Sciatic nerve (tissue), 2 donors: ENCODE data around the gene PTPRF. TPM values are rescaled to one million over a fixed set of nuclear protein-coding genes. Genes with fewer than 3 reads are reported as not detected.

Experiments
- ATAC-seq: fragments of 200-7000 bp; cut with Tn5 transposase; one replicate; pipeline ENCODE4 v1.9.1; 2020; ENCODE audit warnings: mild to moderate bottlenecking, moderate library complexity
- DNase-seq: peaks from one replicate; pipeline ENCODE4 v3.0.0-alpha.2; 2020; ENCODE audit warnings: low spot score
- intact Hi-C: fragments of 100-400 bp; cut with DNase I; formaldehyde crosslinking; loops from one replicate; pipeline ENCODE4 v1.14.2; 2022
- total RNA-seq: library from RNA; stranded (reverse); fragmentation: NEBNext Ultra II Directional; extraction: Animal tissue kit (Norgen Biotek cat#: 25700); gene quantifications from one replicate; pipeline ENCODE4 v1.2.1, GENCODE V29; 2021
- donor health status: DM: no; HTN: no; CAD: no.
- donor health status: DM: no; HTN: no; CAD: no.

PTPRF gene
- total RNA-seq, 1 donor from 2014 or later = 180 TPM

DNA sequence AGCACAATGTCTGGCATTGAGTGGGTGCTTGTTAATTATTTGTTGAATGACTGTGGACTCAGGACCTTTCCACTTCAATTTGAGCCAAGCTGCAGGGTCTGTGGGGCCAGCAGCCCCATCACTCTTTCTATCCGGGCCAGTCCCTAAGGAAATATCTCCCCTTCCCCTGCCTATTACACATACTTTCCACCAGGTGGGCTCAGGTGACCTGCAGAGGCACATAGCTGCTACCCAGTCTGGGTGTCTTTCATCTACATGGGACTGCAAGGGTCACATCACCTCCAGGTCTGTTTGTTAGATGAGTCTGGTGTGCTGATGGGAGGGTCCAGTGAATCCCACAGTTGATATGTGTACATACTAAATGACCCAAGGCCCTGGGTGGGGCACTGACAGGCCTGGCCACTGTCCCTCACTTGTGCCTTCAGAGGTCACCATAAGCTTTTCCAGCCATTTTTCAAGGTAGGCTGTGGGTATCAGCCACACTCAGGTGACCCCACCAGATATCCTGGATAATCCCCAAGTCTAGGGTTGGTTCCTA lies 59.8 kb downstream of the PTPRF start:
- ATAC-seq (no peak), DNase-seq (no peak)
- intact Hi-C loops = no loop called here

DNA sequence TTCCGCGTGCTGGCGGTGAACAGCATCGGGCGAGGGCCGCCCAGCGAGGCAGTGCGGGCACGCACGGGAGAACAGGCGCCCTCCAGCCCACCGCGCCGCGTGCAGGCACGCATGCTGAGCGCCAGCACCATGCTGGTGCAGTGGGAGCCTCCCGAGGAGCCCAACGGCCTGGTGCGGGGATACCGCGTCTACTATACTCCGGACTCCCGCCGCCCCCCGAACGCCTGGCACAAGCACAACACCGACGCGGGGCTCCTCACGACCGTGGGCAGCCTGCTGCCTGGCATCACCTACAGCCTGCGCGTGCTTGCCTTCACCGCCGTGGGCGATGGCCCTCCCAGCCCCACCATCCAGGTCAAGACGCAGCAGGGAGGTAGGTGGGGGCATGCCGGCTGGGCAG lies 60.5 kb downstream of the PTPRF start:
- ATAC-seq = no peak
- DNase-seq = no peak
- intact Hi-C loops = no loop called here

DNA sequence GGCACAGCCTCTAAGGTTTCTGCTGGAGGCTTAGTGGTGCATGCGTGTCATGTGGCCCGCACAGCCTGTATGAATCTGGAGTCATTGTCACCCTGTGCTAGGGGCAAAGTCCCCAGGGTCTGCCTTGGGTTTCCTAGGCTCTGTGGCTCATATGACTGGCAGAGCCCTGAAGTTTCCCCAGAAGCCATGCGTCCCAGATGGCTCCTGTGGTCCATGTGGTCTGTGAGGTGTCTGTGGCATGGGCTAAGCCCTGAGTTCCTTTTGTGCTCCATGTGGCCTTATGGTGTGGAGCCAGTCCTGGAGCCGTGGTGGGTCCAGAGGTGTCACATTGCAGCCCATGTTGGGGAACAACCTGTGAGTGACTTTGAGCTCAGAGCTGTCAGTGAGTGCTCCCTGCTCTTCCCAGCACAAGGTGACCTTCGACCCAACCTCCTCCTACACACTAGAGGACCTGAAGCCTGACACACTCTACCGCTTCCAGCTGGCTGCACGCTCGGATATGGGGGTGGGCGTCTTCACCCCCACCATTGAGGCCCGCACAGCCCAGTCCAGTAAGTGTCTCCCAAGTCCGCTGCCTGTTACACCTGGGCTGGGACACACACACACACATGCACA lies 61.5 kb downstream of the PTPRF start:
- intact Hi-C loops = no loop called here

DNA sequence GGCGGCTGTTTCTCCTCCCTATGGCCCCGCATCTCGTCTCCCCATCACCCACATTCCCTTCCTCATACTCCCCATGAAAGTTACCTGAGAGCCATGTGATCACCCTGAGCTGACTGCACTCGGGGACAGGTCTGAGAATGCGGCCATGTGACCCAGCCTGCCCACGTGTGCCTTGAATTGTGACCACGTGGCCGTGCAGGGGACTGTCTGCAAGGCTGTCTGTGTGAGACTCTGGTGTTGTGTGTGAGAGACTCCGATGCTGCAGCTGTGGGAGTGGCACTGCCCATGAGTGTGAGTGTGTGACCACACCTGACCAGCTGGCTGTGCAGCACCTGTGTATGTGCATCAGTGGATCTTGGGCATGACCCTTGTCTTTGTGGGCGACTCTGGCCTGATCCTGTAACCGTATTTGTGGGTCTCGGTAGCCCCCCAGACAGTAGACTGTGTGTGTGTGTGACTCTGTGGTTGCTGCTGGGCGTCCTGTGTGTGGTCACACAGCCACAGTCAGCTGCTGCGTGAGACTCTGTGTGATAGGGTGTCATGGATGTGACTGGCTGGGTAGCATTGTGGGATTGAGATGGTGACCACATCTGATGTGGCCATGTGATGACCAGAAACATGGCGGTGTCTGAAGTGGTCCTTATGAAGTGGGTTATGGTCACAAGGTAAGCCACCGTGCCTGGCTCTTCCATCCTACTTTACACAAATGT lies 62.4 kb downstream of the PTPRF start:
- no peak for ATAC-seq
- intact Hi-C loops = no loop called here

More for the DNA sequence above, 61.5 kb downstream of the PTPRF start:
- no peak for DNase-seq
- ATAC-seq = no peak

DNA sequence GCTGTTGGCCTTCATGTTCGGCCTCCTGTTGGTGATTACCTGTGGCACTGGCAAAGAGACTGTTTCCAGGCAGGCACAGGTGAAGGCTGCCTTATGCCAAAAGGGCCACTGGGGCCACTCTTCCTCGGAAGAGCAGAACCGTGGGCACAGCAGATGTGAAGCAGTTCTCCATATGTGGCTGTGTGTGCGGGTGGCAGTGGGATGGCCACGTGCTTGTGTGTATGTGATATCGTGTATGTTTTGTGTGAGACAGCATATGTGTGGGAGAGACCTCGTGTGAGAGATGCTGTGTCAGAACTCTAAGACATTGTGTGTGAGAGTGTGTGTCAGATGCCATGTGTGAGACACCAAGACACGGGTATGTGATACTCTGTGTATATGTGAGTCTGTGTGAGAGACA lies 65.9 kb downstream of the PTPRF start:
- intact Hi-C loops = no loop called here
- DNase-seq (no peak), ATAC-seq (no peak)

More for the DNA sequence above, 62.4 kb downstream of the PTPRF start:
- DNase-seq = no peak

DNA sequence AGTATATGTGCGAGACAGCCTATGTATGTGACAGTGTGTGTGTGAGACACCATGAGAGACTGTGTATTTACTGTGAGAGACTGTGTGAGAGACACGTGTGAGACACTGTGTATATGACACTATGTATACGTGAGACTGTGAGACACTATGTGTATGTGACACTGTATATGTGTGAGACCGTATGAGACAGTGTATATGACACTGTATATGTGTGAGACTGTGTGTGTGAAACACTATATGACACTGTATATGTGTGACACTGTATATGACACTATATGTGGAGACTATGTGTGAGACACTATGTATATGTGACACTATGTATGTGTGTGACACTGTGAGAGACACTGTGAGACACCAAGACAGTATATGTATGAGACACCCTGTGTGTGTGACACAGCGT lies 66.3 kb downstream of the PTPRF start:
- ATAC-seq (no peak), DNase-seq (no peak)
- intact Hi-C loops = no loop called here

DNA sequence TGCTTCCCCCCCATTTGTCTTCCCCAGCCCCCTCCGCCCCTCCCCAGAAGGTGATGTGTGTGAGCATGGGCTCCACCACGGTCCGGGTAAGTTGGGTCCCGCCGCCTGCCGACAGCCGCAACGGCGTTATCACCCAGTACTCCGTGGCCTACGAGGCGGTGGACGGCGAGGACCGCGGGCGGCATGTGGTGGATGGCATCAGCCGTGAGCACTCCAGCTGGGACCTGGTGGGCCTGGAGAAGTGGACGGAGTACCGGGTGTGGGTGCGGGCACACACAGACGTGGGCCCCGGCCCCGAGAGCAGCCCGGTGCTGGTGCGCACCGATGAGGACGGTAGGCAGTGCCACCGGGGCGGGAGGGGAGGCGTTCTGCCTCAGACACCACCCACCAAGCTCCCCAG lies 67.0 kb downstream of the PTPRF start:
- ATAC-seq (no peak), DNase-seq (no peak)
- intact Hi-C loops = no loop called here

DNA sequence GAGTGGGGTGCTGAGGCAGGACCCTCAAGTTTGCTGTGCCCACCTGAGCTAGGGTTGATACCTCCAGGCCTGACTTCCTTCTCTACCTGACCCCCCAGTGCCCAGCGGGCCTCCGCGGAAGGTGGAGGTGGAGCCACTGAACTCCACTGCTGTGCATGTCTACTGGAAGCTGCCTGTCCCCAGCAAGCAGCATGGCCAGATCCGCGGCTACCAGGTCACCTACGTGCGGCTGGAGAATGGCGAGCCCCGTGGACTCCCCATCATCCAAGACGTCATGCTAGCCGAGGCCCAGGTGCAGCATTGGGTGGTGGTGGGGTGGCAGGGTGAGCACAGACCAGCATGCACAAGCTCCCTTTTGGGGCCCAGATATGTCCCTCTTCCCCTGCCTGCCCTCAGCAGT lies 67.9 kb downstream of the PTPRF start:
- no peak for DNase-seq
- intact Hi-C loops = no loop called here
- no peak for ATAC-seq

DNA sequence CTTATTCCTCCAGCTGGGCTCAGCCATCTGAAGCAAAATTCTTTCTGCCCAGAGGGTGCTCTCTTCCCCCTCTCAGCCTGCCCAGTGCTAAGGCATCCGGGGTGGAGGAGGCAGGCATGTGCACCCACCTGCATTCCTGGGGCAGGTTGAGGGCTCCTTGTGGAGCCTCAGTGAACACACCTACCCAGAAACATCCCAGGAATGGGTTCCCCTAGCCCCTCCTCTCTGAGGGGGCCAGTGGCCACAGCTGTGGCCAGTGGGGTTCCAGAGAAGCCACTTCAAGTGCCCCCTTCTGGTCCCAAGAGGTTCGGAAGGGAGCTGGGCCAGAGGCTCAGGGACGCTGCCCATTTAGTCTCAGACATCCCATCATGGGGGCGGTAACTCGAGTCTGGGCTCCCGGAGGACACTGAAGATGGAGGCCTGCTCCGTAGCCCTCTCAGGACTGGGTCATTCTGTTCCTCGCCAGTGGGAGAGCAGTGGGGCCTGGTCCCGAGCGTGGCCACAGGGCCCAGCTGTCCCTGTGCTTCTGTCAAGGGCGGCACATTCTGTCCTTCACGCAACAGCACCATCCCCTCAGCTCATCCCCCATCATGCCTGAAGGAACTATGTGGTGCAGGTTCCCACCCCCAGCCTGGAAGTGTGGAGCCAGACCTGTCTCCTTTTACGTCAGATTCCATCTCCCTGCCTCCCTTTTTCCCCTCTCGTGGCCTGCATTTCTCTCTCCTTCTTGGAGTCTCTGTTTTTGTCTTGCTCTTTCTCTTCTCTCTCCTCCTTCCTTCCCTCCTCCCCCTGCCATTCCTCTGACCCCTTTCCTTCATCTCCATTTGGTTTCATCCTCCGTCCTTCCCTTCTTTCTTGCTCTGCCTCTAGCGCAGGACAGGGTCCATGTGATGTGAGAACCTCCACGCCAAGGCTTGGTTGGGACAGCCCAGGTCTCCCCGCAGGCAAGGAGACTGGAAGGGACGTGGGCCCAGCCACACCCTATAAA lies 69.6 kb downstream of the PTPRF start:
- intact Hi-C loops = no loop called here

DNA sequence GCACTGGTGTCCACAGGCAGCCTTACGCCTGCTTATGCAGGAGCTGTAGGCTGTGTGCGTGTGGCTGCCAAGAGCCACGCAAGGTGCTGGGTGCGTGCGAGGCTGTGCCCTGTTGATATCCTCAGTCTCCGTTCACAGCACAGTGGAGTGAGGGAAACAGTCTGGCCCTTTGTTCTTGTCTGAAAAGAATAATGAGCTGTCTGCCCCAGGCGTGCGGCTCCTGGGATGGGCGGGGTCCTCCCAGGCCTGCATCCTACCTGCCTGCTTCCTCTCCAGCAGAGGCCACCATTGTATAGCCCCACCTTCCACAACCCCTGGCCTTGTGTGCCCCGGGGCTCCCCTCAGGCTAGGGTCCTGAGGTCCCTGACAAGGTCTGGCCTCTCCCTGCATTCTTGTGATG lies 72.3 kb downstream of the PTPRF start:
- no peak for DNase-seq
- intact Hi-C loops = no loop called here
- no peak for ATAC-seq

More for the DNA sequence above, 69.6 kb downstream of the PTPRF start:
- no peak for ATAC-seq
- DNase-seq = no peak

DNA sequence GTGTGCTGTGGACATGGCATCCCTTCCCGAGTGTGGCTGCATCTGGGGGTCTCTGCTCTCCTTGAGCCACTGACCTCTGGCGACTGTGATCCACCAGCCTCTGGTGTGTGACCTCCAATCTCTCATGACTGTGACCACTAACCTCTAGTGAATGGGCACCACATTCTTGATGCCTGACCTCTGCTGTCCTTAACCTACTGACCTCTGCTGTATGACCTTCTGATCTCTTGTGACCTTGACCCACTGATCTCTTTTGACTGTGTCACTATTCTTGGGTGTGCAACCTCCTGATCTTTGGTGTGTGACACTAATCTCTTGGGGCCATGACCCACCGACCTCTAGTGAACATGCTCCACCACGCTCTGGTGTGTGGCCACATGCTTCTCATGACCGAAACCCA lies 73.5 kb downstream of the PTPRF start:
- DNase-seq (no peak), ATAC-seq (no peak)
- intact Hi-C loops = no loop called here

DNA sequence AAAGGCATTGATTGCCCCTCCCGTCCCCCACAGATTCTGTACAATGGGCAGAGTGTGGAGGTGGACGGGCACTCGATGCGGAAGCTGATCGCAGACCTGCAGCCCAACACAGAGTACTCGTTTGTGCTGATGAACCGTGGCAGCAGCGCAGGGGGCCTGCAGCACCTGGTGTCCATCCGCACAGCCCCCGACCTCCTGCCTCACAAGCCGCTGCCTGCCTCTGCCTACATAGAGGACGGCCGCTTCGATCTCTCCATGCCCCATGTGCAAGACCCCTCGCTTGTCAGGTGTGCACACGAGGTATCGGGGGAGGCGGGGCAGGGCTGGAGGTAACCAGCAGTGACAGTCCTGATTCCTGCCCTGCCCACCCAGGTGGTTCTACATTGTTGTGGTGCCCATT lies 74.5 kb downstream of the PTPRF start:
- no peak for DNase-seq
- intact Hi-C loops = no loop called here
- ATAC-seq = no peak

DNA sequence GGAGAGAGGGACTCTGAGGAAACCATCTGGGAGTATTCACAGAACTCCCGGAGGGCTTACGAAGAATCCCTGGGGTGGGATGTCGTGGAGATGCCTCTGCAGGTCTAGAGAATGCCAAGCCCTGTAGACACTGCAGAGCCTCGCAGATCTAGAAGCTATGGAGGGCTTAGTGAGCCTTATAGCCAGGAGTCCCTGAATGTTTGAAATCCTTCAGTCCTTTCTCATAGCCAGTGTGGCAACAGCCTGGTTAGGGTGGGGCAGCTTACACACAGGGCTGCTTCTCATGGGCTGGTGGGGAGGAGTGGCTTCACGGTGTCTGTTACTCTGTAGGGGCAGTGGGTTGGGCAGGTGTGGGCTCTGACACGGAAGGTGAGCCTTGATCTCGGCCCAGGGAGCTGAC lies 75.1 kb downstream of the PTPRF start:
- DNase-seq (no peak), ATAC-seq (no peak)
- intact Hi-C loops = no loop called here

DNA sequence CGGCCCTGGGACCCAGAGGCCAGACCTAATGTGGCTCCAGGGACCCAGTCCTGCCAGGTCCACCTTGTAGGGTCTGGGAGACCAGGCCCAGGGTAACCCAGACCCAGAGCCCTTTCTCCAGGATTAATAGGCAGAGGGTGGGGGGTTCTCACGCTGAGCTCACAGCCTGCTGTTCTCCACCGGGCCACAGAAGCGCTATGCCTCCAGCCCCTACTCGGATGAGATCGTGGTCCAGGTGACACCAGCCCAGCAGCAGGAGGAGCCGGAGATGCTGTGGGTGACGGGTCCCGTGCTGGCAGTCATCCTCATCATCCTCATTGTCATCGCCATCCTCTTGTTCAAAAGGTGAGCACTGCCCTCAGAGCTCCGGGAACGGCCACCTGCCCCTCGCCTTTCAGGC lies 75.9 kb downstream of the PTPRF start:
- intact Hi-C loops = no loop called here
- no peak for ATAC-seq
- DNase-seq = no peak

DNA sequence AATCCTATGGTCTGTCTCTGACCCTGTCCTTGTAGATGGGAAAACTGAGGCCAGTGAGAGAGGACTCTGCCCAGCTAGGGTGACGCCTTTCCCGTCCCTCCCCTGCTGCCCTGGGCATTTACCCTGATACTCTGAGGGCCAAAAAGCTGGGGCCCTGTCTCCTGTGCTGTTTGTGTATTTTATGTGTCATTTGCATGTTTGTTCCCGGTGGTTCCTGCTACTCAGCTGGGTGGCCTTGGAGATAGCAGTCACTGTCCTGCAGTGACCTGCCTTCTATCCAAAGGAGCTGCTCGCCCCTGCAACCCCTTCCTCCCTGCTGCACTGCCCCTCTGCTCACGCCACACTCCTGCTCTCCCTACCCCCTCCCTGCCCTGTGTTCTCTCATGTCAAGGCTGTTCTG lies 78.1 kb downstream of the PTPRF start:
- intact Hi-C loops = no loop called here
- ATAC-seq (no peak), DNase-seq (no peak)

DNA sequence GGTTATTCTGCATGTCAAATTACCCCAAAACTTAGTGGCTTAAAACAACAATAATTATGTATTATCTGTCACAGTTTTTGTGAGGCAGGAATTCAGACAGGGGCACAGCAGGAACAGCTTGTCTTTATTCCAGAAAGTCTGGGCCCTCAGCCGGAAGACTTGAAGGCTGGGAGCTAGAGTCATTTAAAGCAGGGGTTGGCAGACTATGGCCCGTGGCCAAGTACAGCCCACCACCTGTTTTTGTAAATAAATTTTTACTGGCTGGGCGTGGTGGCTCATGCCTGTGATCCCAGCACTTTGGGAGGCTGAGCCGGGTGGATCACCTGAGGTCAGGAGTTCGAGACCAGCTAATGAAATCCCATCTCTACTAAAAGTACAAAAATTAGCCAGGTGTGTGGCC lies 79.7 kb downstream of the PTPRF start:
- ATAC-seq = no peak
- intact Hi-C loops = no loop called here

DNA sequence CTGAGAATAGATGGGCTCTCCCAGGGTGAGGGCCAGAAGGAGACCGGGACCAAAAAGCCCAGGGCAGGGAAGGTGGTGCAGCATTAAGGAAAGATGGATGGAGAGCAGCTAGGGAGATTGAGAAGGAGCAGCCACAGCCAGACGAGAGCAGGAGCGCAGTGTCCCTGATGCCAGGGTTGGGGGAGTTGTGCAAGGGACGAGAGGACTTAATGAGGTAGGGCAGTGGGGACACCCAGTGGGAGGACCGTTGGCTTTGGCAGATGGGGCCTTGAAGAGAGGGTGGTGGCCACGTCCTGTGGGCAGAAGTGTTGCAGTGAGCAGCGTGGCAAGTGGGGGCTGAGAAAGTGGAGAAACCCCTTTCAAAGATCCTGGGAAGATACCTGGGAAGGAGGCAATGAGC lies 81.3 kb downstream of the PTPRF start:
- ATAC-seq (no peak), DNase-seq (no peak)
- intact Hi-C loops = no loop called here

More for the DNA sequence above, 79.7 kb downstream of the PTPRF start:
- no peak for DNase-seq

DNA sequence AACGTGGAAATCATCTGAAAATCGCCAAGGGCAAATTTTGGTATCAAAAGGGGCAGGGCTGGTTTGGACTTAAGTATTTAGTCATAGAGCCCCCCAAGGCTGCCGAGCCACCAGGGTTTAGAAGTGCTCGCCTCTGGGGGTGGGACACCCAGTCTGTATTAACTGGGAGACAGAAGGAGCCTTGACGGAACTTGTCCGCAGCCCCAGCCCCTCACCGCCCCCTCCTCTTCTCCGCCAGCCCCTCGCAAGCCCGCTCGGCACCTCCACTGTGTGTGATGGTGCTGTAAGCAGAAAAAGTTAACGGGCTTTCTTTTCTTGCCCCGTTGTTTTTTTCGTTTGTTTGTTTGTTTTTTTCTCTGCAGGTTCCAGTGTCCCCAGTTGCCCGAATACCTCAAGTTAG lies 81.7 kb downstream of the PTPRF start:
- DNase-seq (no peak), ATAC-seq (no peak)
- intact Hi-C loops = no loop called here

DNA sequence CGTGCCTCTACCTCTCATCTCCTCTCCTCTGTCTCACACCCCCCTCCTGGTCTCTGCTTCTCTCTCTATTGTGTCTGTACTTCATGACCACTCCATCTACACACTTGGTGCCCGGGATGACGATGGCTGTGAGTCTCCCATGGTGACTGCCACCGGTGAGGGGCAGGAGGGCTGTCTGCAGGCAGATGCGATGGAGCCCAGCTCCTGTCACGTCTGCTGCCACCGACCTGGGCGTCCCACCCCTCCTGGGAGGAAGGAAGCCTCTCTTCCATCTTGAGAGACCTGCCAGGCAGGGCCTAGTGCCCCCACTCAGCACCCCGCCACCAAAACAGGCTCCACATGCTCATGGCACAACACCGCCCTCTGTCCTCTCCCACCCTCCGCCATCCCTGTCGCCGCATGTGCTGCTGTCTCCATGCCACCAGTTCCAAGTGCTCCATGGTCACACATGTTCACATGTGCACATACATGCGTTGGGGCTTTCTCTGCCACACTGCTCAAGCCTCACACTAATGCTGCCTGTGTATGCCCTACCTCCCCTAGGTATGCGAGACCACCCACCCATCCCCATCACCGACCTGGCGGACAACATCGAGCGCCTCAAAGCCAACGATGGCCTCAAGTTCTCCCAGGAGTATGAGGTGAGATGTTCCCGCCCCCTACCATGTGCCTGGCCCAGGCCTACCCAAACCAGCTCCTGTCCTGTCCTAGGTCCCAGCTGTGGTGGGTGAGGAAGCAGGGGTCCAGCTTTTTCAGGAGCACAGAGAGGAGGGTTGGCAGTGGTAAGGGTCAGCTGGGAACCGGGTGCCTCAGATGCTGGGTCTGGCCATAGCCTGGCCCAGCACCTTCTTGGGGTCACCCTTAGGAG lies 82.6 kb downstream of the PTPRF start:
- DNase-seq (no peak), ATAC-seq (no peak)
- intact Hi-C loops = no loop called here
